Gastroesophageal sphincter (tissue), 3 donors: ENCODE measurements around the gene MTR.

Experiments
- CTCF ChIP-seq, 4 experiments: fragments of 200-600 bp in 2 of 4; fragments of 450-650 bp in 2 of 4; sonication (generic) in 1 of 4; IDR thresholded peaks; one replicate each; pipeline ENCODE4 v1.5.1; 2017 to 2019; ENCODE audit warnings: antibody characterized with exemption in 4 of 4, mild to moderate bottlenecking in 2 of 4, moderate library complexity in 2 of 4
- EP300 ChIP-seq: sonication (generic); formaldehyde crosslinking; IDR thresholded peaks from one replicate; pipeline ENCODE4 v1.6.1; 2017; ENCODE audit warnings: antibody characterized with exemption, mild to moderate bottlenecking
- POLR2A ChIP-seq, 2 donors: fragments of 450-650 bp; IDR thresholded peaks; one replicate each; pipeline ENCODE4 v1.6.1; 2017; ENCODE audit warnings: antibody characterized with exemption in 2 of 2, mild to moderate bottlenecking in 2 of 2, moderate library complexity in 1 of 2

GRCh38 chr1:236948381-236948780 is 153.3 kb downstream of the MTR start:
- no peak for TF ChIP-seq CTCF (IDR thresholded peaks at IDR 0.05)
- no peak for TF ChIP-seq EP300
- no peak for TF ChIP-seq POLR2A (IDR thresholded peaks at IDR 0.05)
